Body of pancreas (tissue), 4 donors: ENCODE results near the gene PTGIR.

ENCODE experiments used
- CTCF ChIP-seq, 7 experiments: fragments of 450-650 bp in 4 of 7; fragments of 200-600 bp in 3 of 7; sonication (generic) in 3 of 7; IDR thresholded peaks; one replicate each; pipeline ENCODE4 v1.5.1; 2016 to 2019; ENCODE audit warnings: antibody characterized with exemption in 7 of 7
- POLR2A ChIP-seq, 3 donors: fragments of 450-650 bp; IDR thresholded peaks; one replicate each; pipeline ENCODE4 v1.6.1; 2016; ENCODE audit warnings: antibody characterized with exemption in 3 of 3, mild to moderate bottlenecking in 2 of 3

- TF ChIP-seq CTCF (IDR thresholded peaks at IDR 0.05): peak in 2 of 7 experiments; percentile 8 to 11
- TF ChIP-seq POLR2A (IDR thresholded peaks at IDR 0.05): peak; percentile 60 to 97 (median 91)
Observed at GRCh38 chr19:46600384-46601317, 24.2 kb downstream of the PTGIR start.
